ENCODE results near the gene XPR1.

The XPR1 gene

DNA sequence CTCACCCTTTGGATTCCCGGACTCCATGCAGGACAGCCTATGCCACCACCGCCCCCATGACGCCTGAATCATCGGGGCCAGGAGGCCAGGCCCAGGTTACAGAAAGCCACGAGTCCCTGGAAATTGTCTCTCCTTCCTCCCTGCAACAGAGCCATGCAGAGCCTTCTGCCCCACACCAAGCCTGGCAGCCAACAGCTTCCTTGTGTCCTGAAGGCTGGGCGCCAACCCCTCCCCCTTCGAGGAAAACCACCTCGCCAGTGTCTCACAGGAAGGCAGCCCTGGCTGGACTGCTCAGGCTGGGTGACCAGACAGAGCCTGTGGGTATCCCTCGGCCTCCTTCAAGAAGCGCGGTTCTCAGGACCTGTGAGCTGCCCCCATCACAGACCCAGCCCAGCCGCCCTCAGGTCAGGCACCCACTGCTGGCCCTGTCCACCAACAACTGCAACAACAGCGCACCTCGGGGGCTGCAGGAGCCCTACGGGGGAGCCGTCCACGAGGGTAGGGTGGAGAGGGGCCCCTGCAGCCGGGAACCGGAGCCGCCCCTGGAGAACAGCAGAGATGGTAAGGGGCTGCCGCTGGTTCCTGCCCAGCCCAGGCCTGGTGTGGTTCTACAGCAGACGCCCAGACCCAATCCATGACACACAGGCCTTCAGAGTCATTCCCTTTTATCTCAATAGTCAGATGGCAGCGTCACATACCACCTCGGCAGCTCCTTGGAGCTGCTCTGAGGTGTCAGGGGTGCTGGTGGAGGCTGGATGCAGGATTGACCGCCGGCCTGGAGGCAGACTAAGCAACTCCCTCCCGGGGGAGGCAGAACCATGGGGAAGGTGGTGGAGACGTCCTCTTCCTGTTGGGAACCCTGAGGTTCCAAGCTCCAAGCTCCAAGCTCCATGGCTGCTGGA lies 304.5 kb downstream of the XPR1 start:
- DNase-seq: no peak

DNA sequence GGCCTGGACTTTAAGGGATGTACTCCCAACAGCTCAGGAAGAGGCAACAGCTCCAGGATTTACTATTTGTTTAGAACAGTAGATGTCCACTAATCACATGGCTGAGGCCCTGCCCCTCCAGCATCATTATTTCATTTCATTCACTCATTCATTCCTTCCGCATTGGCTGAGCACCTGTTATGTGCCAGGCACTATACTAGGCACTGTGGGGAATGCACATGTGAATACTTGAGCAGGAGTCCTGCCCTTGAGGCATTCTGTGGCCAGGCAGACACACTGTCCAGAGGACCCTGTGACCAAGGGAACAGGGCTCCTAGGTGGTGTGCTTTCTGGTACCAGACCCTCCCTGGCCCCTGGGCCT lies 305.2 kb downstream of the XPR1 start:
- DNase-seq: no peak

DNA sequence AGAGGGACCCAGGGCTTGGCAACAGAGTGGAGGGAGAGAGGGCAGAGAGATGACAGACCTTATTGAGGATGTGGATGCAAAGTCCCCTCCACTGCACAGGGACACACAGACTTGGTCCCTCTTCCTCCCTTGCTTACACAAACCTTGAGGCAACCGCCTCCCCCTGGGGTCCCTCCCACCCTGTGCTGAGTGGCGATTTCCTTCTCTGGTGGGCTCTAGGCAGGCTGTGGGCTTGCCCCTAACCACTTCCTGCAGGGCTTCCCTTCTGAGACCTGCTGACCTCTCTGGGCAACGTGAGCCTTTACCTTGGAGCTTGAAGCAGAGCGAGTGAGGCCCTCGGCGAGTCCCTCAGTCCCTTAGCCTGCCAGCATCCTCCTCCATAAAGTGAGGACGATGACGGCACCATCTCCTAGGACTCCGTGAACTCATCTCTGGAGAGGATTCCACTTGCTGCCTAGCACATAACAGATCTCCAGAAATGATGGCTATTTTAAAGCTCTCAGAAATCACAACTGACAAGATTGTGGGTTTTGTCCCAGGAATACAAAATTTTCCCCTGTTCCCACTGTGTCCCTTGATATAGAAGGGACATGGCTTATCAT lies 305.9 kb downstream of the XPR1 start:
- no peak for DNase-seq

DNA sequence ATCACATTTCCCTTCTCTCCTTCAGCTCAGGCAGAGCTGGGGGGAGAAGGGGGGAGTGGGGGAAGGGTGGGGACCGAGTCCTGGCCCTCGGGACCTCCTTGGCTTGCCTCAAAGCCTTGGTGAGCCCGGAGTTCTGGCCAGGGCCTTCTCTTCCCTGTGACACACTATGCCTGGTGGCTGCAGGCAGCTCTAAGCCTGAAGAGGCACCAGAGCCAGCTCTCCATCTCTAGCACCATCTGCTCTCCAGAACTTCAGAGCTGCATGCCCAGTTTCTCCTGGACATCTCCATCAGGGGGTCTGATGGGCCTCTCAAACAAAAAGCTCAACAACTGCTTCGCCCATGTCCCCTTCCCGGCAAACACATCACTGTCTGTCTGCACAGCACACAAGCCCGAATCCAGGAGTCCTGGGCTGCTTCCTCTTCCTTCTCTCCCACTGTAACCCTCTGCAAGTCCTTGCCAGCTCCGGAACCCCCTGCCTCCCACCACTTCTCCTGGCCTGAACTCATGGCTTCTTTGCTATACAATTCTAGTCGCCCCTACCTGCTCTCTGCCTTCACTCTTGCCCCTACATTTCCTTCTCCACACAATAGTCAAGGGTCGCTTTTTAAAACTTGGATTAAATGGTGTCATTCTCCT lies 307.4 kb downstream of the XPR1 start:
- DNase-seq: no peak

DNA sequence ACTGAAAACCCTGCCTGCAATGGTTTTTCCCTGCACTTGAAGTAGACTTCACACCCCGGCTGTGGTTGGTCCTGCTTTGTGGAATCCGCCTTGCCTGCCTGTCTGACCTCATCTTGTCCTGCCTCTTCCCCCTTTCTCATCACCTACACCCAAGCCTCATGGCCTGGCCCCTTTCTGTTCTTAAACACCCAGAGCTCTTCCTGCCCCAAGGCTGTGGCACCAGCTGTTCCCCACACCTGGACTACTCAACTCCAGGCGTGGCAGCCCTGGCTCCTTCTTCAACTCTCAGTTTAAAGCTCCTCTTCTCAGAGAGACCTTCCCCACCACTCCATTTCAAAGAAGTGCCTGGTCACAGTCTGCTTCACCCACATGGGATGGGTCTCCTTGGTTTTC lies 307.9 kb downstream of the XPR1 start:
- DNase-seq: no peak
